GM21717 (cell line): ENCODE data around the gene SOHLH1.

Source experiments
- ATAC-seq: cut with Tn5 transposase; IDR thresholded peaks from one replicate; pipeline ENCODE4 v1.9.1; 2021; ENCODE audit warnings: mild to moderate bottlenecking, moderate library complexity; ENCODE audit not compliant: unreplicated experiment

The SOHLH1 gene, protein sequence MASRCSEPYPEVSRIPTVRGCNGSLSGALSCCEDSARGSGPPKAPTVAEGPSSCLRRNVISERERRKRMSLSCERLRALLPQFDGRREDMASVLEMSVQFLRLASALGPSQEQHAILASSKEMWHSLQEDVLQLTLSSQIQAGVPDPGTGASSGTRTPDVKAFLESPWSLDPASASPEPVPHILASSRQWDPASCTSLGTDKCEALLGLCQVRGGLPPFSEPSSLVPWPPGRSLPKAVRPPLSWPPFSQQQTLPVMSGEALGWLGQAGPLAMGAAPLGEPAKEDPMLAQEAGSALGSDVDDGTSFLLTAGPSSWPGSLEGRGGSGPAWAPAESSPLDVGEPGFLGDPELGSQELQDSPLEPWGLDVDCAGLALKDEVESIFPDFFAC

GRCh38 chr9:135699440-135699839 is at the start of gene SOHLH1:
TSS of gene SOHLH1 (minus strand) at chr9:135699481. CDS start at chr9:135699467, 14 bp downstream.
- no peak for ATAC-seq

DNA sequence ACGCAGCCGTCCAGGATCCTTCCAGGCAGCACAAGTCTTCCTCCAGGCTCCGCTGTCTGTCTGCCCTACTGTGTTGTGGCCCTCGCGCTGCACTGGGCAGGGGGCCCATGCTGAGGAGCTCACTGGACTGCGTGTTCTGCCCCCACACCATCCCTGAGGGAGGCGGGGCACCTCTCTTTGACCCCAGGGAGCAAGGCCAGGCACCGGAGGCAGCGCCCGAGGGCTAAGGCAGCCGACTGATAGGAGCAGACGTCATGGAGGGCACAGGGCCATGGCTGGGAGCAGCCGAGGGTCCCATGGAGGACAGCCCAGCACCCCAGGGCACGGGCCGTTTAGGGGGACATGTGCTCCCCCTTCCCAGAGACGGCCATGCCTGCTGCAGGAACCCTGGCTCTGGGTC is 49.4 kb upstream of the SOHLH1 start:
- no peak for ATAC-seq

DNA sequence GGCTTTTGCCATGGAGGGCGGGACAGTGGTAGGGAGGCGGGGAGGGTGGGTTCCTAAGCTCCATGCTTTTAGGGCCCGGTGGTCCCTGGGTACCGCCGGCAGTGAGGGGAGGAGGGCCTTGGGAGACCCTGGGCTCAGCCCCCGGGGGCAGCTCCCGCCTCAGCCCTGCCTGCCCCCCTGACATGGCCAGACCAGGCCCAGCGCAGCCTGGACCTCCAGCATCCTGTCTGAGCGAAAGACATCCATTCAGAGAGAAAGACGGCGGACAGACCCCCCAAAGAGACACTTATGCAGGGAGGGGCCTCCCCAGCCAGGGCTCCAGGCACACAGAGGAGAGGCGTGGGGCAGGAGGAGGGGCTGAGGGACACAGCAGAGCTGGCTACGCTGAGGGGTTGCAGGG is 48.0 kb upstream of the SOHLH1 start:
- ATAC-seq: no peak

DNA sequence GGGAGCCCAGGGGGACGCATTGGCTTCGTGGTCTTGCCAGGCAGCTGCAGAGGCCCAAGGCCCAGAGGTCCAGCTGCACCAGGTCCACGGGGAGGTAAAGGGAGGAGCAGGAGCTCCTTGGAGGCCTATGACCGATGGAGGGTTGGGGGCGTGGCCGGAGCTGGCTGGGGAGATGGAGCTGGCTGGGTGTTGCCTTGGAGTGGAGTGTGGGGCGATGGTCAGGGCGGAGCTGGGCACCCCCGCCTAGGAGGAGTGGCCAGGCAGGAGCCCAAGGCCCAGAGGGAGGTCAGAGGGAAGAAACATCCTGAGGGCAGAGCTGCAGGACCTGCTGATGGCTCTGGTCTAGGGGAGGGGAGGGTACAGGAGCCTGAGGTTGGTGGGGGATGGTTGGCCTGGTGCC is 47.3 kb upstream of the SOHLH1 start:
- ATAC-seq: no peak

DNA sequence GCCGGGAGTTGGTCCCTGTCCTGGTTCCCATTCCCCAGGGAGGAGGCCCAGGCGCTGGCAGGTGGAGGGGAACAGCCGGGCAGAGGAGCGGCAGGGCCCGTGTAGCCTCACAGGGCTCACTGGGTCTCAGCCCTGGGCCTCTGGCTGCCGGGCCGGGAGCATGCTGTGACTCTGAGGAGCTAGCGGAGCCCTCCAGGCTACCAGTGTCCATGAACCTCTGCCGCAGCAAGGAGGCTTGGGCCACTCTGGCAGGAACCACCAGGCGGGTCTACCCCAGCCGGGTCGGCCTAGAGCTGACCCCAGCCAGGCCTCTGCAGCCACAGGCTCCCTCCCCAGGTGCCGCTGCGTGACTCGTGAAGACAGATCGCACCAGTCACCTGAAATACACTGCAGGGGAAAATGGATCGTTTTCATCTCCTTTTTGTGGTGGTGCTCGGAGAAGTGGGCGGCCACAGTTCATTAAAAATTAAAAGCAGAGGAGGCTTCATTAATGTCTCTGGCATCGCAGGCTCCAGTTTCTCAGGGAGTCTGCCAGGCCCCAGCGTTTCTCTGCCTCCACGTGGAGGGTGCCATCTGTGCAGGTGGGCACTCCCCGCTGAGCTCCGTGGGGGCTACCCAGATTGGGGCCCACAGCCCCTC is 46.5 kb upstream of the SOHLH1 start:
- ATAC-seq: no peak

DNA sequence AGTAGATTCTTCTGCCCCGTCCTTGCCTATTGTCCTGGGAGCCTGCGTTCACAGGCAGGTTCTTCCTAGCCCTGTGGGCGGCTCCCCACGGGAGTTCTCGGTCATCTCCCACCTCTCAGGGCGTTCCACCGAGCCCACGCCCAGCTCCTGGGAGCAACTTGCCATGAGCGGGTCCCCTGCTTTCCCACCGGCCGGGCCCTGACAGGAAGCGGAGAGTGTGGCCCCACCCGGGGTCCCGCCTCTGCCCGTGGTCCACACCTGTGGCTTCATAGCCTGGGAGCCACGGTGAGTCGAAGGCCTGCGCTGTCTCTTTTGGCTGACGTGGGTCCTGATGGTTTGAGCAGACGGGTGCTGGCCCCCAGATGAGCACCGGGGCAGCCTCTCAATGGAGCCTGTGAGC is 45.9 kb upstream of the SOHLH1 start:
- ATAC-seq: no peak

- ATAC-seq: no peak
These were observed 45.2 kb upstream of the SOHLH1 start for GRCh38 chr9:135744333-135745070.

- no peak for ATAC-seq
These were observed 44.5 kb upstream of the SOHLH1 start for GRCh38 chr9:135743546-135744332.

DNA sequence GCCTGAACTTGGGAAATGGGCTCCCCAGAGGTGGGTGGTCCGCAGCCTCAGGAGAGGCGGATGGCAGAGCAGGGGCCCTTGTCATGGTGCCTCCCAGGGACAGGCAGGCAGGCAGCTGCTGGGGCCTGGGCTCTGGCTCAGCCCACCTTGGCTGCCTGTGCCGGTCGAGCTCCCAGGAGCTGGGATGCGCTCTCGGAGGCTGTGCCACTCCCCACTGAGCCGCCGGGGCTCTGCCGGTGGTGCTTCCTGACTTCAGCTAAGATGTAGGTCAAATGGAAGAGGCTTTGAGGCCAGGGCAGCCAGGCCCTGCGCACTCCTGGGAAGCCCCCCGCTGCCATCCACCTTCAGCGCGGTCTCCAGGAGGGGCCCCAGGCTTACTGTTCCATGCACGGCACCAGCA is 43.7 kb upstream of the SOHLH1 start:
- no peak for ATAC-seq

- ATAC-seq: no peak
These were observed 42.3 kb upstream of the SOHLH1 start for GRCh38 chr9:135741276-135742219.

- no peak for ATAC-seq
These were observed 40.3 kb upstream of the SOHLH1 start for GRCh38 chr9:135739271-135740220.

DNA sequence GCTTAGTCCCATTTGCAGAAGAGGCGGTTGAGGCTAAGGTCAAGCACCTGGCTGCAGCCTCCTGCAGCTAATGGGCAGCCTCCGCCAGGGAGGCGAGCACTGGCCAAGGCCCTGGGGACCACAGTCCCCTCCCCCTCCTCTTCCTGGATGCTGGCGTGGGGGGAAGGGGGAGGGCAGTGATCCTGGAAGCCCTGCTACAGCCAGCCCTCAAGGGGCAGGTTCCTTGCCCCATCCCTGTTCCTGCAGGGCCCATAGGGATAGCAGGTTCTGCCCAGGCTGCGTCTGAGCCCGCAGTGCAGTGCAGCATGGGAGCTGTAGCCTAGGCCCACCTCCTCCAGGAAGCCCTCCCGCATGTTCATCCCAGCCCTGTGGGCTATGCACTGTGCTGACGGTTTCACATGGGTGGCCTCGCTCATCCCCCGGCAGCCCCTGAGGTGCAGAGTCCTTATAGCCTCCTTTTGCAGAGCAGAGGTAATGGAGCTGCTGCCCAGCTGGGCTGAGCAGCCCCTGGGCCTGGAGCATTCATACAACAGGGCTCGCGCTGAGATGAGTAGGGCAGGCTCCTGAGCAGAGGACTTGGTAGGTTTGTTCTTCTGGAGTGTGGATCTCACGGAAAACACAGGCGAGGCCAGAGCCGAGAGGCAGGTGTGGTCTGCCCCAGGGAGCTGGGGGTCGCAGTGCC is 38.7 kb upstream of the SOHLH1 start:
- ATAC-seq: no peak

- ATAC-seq: no peak
These were observed 37.9 kb upstream of the SOHLH1 start for GRCh38 chr9:135736979-135737839.

DNA sequence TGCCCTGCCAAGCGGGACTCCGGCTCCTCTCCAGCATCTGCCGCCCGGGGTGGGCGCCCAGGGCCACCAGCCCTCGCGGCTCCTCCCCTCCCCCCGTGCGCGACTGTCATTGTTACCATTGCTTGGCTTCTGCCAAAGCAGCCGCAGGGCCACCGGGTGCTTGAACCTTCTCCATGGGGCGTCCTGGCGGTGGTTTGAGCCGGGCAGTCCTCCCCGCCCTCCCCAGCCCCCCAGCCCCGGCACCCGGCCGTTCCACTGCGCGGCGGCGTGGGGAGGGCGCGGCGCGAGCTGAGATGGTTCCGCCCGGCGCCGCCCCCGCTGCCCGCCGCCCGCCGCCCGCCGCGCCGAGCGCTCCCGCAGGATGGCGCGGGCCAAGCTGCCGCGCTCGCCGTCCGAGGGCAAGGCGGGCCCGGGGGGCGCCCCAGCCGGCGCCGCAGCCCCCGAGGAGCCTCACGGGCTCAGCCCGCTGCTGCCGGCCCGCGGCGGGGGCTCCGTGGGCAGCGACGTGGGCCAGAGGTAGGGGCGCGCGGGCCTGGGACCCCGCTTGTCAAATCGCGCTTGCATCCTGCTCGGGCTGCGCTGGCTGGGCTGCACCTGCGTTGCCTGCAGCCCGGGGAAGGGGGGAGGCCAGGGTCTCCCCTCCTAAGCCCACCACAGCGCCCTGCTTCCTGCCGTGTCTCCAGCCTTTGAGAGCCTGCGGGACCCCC is 37.1 kb upstream of the SOHLH1 start:
- no peak for ATAC-seq

DNA sequence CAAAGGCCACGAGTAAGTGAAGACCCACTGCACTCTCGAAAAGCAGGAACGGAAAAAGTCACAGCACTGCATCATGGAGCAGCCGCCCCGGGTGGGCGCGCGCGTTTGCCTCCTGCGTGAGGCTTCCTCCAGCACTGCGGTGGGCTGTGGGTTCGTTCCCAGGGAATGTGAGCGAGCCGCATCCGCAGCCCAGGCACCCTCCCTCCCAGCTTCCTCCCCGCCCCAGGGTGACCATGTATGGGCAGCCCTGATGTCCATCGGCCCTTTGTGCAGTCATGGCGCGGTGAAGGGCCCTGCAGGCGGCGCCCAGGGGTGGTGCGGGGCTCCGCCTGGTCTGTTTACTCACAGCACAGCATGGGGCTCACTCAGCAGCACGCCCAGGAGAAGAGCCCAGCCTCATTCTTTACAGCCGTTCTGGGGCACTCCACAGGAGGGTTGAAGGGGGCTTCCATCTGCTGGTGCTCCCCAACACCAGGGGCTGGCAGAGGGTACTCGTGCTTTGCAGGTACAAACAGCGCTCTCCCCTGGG is 35.4 kb upstream of the SOHLH1 start:
- ATAC-seq: no peak

GRCh38 chr9:135732569-135733257 is 33.4 kb upstream of the SOHLH1 start:
- ATAC-seq: no peak
